Dedifferentiated amniotic fluid mesenchymal stem cell (primary cell): ENCODE data around the gene LDLRAD4.
A peak's percentile ranks its signal among the peaks of the same experiment; 100 is the strongest.
"Not testable (repeated sequence)": the region's sequence is repeated elsewhere in the genome, so short reads cannot be mapped to it uniquely, and the experiment has no call there.

Experiments
- DNase-seq: peaks from one replicate; pipeline ENCODE4 v3.0.0-alpha.2; 2016; ENCODE audit errors: extremely low spot score

The LDLRAD4 gene

GRCh38 chr18:13487237-13487636 is 268.7 kb downstream of the LDLRAD4 start:
- no peak for DNase-seq

- DNase-seq: no peak
Observed at GRCh38 chr18:13488281-13488929, 269.8 kb downstream of the LDLRAD4 start.

DNA sequence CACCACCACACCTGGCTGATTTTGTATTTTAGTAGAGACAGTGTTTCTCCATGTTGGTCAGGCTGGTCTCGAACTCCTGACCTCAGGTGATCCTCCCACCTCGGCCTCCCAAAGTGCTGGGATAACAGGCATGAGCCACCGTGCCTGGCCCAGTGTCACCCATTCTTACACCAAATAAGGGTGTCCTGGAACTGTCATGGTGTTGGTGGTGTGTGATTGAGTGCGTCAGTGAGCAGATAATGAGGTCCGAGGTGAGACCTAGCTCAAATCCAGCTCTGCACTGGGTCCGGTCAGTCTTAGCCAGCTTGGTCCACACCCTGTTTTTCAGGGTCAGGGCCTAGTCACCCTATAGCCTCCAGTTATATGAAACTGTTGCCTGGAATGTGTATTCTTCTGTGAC is 270.7 kb downstream of the LDLRAD4 start:
- DNase-seq: not testable (repeated sequence)

DNA sequence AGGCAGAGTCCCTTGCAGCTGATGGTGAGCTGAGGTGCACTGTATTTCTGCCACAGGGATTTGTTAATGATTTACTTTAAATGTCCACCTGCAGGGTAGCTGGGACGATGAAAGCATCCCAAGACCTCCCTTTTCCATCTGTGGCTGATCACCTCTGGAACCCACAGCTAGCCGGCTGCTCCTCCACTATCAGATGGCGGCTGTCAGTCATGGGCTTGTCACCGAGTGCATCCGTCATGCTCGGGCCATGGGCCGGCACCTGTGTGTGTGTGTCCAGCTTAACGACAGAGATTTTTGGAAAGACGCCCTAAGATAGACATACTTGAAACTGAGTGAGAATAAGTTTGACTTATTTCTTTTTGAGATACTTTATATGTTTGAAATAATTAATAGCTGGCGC is 272.6 kb downstream of the LDLRAD4 start:
- DNase-seq: no peak

DNA sequence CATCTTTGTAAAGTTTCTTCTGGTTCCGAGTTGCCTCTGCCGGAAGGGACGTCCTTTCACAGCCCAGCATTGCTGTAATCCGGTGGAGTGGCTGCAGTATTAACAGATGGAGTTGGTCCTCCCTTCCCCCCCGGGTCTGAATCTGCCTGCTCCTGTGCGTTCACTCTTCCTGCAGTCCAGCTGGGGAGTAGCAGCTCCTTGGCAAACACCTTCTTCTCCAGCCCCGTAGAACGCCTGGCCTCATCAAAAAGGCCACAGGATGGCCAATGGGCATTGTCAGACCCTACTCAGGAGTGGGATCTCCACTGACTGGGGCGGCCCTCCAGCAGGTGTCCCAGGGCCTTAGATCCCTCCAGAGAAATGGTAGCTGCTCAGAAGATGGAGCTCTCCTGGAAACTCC is 273.8 kb downstream of the LDLRAD4 start:
- DNase-seq: no peak

DNA sequence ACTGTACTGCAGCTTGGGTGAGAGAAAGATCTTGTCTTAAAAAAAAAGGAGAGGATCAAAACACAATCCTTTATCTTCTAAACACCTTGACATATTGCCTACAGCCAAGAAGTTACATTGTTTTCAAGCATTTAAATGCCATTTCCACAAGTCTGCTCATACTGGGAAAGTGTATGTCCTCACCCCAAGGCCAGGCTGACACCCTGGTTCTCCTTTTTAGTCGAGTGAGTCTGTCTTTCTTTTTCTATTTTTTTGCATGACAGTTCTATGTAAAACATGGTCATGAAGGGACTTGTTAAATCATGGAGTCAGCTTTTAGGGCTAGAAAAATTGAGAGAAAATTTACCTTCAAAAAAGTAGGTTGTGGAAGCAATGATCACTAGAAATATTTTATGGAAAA is 274.5 kb downstream of the LDLRAD4 start:
- no peak for DNase-seq

DNA sequence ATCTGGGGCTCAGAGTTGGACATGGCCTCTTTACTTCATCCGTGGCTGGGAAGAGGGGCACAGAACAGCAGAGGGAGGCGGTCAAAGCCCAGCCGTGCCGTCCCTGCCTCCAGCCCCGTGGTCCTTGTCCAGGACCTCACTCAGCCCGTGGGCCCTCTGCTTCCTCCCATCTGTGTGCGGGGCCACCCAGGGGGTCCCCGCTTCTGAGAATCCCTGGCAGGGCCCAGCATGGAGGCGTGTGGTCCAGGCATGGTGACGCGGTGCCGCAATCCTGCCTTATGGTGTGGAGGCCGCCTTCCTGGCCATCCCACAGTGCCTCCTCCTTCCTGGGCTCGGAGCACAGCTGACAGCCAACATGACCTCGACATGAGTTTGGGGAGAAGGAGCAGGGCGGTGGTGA is 275.2 kb downstream of the LDLRAD4 start:
- DNase-seq: no peak

GRCh38 chr18:13494871-13495445 is 276.4 kb downstream of the LDLRAD4 start:
- DNase-seq: no peak

- no peak for DNase-seq
Observed at GRCh38 chr18:13495961-13496360, 277.4 kb downstream of the LDLRAD4 start.

DNA sequence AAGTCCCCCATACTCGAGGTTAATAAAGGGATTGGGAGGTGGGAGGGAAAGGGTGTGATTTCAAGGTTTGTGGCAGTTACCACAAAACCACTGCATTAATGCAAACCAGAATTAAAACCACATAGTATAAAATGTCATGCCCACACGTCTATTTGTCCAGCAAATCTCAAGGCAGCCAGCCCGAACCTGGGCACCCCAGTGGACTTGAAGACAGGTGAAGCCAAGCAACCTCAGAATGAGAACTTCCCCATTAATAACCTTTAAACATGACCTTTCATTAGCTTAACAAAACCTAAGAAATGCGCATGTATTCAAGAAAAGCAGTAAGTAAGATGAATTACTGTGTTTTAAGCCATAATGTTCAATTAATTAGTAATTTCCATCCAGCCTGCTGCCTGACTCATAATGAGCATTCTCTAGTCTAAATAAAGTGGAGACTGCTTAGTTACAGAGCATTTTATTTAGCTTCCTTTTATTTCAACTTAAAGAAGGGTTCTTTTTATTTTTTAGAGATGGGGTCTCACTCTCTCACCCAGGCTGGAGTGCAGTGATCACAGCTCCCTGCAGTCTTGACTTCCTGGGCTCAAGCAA is 278.2 kb downstream of the LDLRAD4 start:
- no peak for DNase-seq

DNA sequence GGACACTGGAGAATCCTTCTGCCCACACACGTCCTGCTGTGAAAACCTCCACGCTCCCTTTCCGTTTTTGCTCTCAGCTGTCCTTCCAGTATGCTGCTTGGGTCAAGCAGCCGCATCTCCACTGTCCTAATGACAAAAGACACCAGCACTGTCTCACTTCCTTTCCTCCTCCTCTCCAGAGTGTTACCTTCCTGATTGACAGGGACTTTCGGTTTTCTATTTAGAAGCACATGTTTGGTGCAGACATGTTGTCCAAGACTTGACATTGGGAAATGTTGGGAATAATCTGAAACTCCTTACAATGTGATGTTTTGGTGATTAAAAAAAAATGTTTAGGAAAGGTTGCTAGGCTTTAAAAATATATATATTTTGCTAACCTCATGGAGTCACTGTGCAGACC is 281.2 kb downstream of the LDLRAD4 start:
- DNase-seq: no peak

GRCh38 chr18:13500227-13500865 is 281.8 kb downstream of the LDLRAD4 start:
- peak; percentile 87 for DNase-seq

DNA sequence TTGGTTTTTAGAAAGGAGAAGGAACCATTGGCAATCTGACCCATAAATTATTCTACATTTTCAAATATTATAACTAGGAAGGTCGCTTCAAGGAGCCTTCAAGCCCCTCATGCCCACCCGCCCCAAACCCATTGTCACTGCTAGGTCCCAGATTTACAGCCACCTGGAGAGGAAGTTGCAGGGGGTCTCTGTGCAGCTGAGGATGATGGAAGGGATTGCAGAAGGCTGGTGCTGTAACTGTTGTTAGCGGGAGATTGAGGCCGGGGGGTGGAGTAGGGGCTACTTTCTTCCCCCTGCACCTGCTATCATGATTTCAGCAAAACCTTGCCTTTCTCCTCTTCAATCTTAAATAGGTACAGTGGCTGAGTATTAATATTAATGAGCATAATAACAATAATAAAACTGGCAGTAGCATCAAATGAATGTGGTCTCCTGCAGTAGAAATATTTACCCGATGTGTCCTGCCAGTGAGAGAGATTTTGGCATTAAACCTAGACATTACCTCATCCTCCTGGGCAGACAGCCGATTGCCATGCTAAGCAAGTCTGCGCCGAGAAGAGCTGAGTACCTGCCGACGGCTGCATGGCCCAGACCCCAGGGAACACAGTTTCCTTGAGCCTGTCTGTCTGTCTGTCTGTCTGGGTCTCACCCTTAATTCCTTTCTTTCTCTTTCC is 282.4 kb downstream of the LDLRAD4 start:
- DNase-seq: peak; percentile 62

- DNase-seq: no peak
Observed at GRCh38 chr18:13501543-13501887, 283.0 kb downstream of the LDLRAD4 start.

- no peak for DNase-seq
Observed at GRCh38 chr18:13501891-13502290, 283.3 kb downstream of the LDLRAD4 start.

- DNase-seq: no peak
Observed at GRCh38 chr18:13502585-13502984, 284.0 kb downstream of the LDLRAD4 start.

GRCh38 chr18:13503836-13504235 is 285.3 kb downstream of the LDLRAD4 start:
- DNase-seq: no peak

GRCh38 chr18:13505780-13506345 is 287.3 kb downstream of the LDLRAD4 start:
- DNase-seq: no peak

DNA sequence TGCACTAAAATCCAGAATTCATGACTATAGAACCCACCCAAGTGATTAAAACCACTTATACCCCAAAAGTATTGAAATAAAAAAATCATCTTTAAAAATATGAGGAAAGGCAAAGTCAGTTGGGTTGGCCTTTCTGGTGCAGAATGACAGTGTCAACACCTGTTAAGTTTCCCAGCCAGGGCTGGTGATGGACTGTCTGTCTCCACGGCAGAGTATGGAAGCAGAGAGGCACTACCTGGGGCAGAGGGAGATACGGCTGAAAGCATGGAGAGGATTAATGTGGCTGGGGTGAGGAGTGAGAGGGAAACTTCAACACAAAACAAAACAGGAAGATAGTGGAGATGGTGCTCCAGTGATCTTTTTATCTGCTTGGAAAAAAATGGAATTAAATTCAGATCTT is 292.0 kb downstream of the LDLRAD4 start:
- DNase-seq: no peak

- no peak for DNase-seq
Observed at GRCh38 chr18:13511961-13512577, 293.5 kb downstream of the LDLRAD4 start.

GRCh38 chr18:13513021-13513420 is 294.5 kb downstream of the LDLRAD4 start:
- no peak for DNase-seq

GRCh38 chr18:13513481-13513880 is 294.9 kb downstream of the LDLRAD4 start:
- no peak for DNase-seq
